Heart right ventricle (tissue), 16 donors: ENCODE results near the gene ABLIM2. TPM values are rescaled to one million over a fixed set of nuclear protein-coding genes. Genes with fewer than 3 reads are reported as not detected.

Experiments
- ATAC-seq, 8 donors: fragments of 200-7000 bp; cut with Tn5 transposase; one replicate each; pipeline ENCODE4 v1.9.1; 2020; ENCODE audit warnings: mild to moderate bottlenecking in 8 of 8, moderate library complexity in 8 of 8, moderate number of reproducible peaks in 1 of 8
- DNase-seq, 2 donors: peaks; one replicate each; pipeline ENCODE4 v3.0.0-alpha.2; 2020
- H3K27ac ChIP-seq, 10 donors: fragments of 200-600 bp; sonication (generic) in 2 of 10; one replicate each; pipeline versions ENCODE4 v1.5.0 to v1.8.0; 2020 to 2022; ENCODE audit warnings: mild to moderate bottlenecking in 3 of 10
- H3K27me3 ChIP-seq, 7 donors: fragments of 200-600 bp; one replicate each; pipeline ENCODE4 v1.8.0; 2021 to 2022; ENCODE audit warnings: mild to moderate bottlenecking in 2 of 7
- H3K36me3 ChIP-seq, 9 donors: fragments of 200-600 bp; sonication (generic) in 1 of 9; one replicate each; pipeline versions ENCODE4 v1.5.0 to v1.8.0; 2020 to 2022; ENCODE audit warnings: mild to moderate bottlenecking in 2 of 9
- H3K4me1 ChIP-seq, 9 donors: fragments of 200-600 bp; sonication (generic) in 1 of 9; one replicate each; pipeline versions ENCODE4 v1.5.0 to v1.8.0; 2020 to 2022; ENCODE audit warnings: mild to moderate bottlenecking in 4 of 9
- H3K4me3 ChIP-seq, 10 donors: fragments of 200-600 bp; sonication (generic) in 2 of 10; one replicate each; pipeline versions ENCODE4 v1.5.0 to v1.8.0; 2020 to 2022; ENCODE audit warnings: mild to moderate bottlenecking in 7 of 10, moderate library complexity in 2 of 10
- H3K9me3 ChIP-seq, 11 donors: fragments of 200-600 bp in 10 of 11; sonication (generic) in 2 of 11; one replicate each; pipeline versions ENCODE4 v1.5.0 to v1.8.0; 2013 to 2022; ENCODE audit warnings: mild to moderate bottlenecking in 2 of 11, control low read depth in 1 of 11, moderate library complexity in 1 of 11
- whole genome bisulfite sequencing, 2 donors: extraction: QIAGEN DNeasy Blood & Tissue Kit; methylation state at CpG; one replicate each; pipeline ENCODE4 v1.1.7; 2013; ENCODE audit warnings: inconsistent platforms in 1 of 2; 5-methylcytosine and 5-hydroxymethylcytosine counted together
- intact Hi-C, 10 donors: fragments of 100-400 bp; cut with DNase I; formaldehyde crosslinking; loops; one replicate each; pipeline versions ENCODE4 v1.11.1 to v1.14.2; 2022
- polyA plus RNA-seq, 2 donors: library from polyadenylated mRNA; stranded (reverse); fragments of 200-250 nt; gene quantifications; one replicate each; pipeline ENCODE4 v1.2.3, GENCODE V29; 2013
- total RNA-seq, 10 donors: library from RNA; stranded (reverse); fragmentation: NEBNext Ultra II Directional in 3 of 10; extraction: Animal tissue kit (Norgen Biotek cat#: 25700) in 3 of 10; gene quantifications; one replicate each; pipeline versions ENCODE4 v1.2.1 to v1.2.4, GENCODE V29; 2021 to 2023
- TF ChIP-seq, protein P1 (sequence below), 9 donors: fragments of 200-600 bp; sonication (generic) in 2 of 9; IDR thresholded peaks; one replicate each; pipeline versions ENCODE4 v1.5.0 to v1.8.0; 2021 to 2022; ENCODE audit warnings: antibody characterized with exemption in 9 of 9, mild to moderate bottlenecking in 5 of 9, moderate library complexity in 1 of 9
- donor health status: Arrhythmogenic right ventricular cardiomyopathy.
- donor health status: ischemic (EF 13 %, LVEDD 7.1; RV severe dilation, severe dysfunction).
- donor health status: healthy with polysubstance abuse.
- donor health status: DM: no; HTN: yes; CAD: no.
- donor health status: DM: no; HTN: no; CAD: no.
- donor health status: ischemic (EF 25% LVEDD 6.9; RV normal size, moderate dysfunction).
- donor health status: ischemic (EF 25% LVEDD 5.7; RV mildly dilated, moderate dysfunction).
- donor health status: healthy.
- donor health status: DM: yes; HTN: yes; CAD: no.
- donor health status: Ischemic cardiomyopathy.
- donor health status: ischemic (EF 35%, LVEDD 5.7; RV mildly dilated, moderate dysfunction).
- donor health status: nonischemic (EF 11% LVEDD 7.7; RV severe dilation, severe dysfunction).
- donor health status: DM: yes; HTN: yes; CAD: no.
- donor health status: PGD.
- donor health status: ischemic (EF 29% LVEDD 5.4; RV normal size, mild dysfunction).
- donor health status: nonischemic (EF 23%, LVEDD 6.1; RV moderate dilation, normal function).

The ABLIM2 gene
- total and polyA plus RNA-seq, 12 donors = 7.2 to 27.8 (median 17.6) TPM

DNA sequence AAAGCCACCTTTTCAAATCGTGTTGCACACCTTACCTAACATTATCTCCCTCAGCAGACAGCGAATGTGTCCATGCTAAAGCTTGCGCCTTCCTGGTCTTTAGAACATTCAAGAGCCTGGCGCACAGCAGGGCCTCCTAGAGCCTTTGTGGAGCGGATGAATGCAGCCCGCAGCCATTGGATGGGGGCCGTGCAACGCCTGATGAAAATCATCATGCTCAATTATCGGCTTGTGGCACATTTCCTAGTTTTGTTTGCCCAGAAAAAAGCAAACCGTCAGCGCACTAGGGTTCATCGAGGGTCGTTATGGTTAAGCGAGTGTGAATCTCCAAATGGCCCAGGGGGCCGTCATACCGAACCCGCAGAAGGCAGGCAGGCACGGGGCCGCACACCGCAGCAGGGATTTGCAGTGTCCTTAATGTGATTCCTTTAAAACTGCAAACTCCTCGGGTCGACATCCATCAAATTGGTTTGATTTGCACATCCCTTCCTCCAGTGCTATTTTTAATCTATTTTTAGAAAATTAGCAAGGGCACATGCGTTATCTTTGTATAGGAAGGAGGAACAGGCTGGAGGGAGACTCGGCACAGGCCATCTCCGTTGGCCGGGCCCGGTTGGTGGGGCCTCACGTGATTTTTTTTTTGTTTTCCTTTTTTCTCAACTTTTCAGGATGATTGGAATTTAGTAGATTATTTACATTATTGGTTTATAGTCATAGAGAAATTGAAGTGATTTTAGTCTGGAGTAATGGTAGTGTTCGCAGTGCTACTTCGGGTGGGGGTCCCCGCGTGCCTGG is 53.1 kb downstream of the ABLIM2 start:
- Histone ChIP-seq H3K9me3 (peaks cover 0 to 6% (median 0%) of the 10 kb centered on the region in 11 donors), H3K27me3 (no peaks in the 10 kb centered on the region), H3K36me3 (no peaks in the 10 kb centered on the region), H3K4me3 (no peak overlapping the region), H3K27ac (no peak overlapping the region), H3K4me1 (peaks cover 0 to 10% (median 6%) of the 10 kb centered on the region in 9 donors)
- DNase-seq (no peak), ATAC-seq (no peak)
- TF ChIP-seq, protein P1, sequence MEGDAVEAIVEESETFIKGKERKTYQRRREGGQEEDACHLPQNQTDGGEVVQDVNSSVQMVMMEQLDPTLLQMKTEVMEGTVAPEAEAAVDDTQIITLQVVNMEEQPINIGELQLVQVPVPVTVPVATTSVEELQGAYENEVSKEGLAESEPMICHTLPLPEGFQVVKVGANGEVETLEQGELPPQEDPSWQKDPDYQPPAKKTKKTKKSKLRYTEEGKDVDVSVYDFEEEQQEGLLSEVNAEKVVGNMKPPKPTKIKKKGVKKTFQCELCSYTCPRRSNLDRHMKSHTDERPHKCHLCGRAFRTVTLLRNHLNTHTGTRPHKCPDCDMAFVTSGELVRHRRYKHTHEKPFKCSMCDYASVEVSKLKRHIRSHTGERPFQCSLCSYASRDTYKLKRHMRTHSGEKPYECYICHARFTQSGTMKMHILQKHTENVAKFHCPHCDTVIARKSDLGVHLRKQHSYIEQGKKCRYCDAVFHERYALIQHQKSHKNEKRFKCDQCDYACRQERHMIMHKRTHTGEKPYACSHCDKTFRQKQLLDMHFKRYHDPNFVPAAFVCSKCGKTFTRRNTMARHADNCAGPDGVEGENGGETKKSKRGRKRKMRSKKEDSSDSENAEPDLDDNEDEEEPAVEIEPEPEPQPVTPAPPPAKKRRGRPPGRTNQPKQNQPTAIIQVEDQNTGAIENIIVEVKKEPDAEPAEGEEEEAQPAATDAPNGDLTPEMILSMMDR (IDR thresholded peaks at IDR 0.05) = no peak
- intact Hi-C loops = no loop called here
- WGBS, 2 donors = 85 to 90% methylated on average over 32 of the region's 32 CpGs

DNA sequence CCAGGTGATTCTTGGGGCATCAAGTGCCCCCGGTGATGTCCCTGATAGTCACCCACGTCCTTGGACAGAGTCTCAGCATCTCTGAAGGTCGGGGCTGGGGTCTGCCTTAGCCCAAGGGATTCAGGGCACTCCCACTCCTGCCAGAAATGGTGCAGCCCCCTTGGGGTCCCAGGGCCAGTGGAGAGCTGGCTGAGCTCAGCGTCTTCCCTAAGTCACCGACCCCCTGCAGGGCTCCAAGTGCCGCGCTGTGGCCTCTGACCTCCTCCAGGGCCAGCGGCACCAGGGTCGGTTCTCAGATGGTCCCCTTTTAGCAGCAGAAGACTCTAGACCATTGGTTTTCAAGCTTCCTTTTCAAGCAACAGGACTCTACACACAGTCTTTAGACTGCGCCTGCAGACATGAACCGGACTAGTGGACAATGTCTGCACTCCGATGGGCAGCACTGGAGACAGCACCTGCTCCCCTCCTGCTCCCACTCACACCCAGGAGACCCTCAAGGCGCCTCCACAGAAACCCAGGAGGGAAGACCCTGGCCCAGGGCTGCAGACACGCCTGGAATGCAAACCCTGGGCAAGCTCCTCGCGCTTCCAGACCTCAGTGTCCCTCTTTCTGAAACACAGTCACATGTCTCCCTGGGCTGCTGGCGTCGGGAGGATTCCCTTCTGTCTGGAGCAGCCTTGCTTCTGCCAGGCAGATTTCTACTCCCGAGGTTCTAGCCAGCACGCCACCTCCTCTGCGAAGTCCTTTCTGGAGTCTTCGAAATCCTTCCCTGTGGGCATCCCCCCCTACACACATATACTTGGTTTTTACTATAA is 53.9 kb downstream of the ABLIM2 start:
- 73 to 85% methylated on average over 22 of the region's 22 CpGs for WGBS, 2 donors
- no peak overlapping the region for H3K27ac ChIP-seq
- DNase-seq = no peak

DNA sequence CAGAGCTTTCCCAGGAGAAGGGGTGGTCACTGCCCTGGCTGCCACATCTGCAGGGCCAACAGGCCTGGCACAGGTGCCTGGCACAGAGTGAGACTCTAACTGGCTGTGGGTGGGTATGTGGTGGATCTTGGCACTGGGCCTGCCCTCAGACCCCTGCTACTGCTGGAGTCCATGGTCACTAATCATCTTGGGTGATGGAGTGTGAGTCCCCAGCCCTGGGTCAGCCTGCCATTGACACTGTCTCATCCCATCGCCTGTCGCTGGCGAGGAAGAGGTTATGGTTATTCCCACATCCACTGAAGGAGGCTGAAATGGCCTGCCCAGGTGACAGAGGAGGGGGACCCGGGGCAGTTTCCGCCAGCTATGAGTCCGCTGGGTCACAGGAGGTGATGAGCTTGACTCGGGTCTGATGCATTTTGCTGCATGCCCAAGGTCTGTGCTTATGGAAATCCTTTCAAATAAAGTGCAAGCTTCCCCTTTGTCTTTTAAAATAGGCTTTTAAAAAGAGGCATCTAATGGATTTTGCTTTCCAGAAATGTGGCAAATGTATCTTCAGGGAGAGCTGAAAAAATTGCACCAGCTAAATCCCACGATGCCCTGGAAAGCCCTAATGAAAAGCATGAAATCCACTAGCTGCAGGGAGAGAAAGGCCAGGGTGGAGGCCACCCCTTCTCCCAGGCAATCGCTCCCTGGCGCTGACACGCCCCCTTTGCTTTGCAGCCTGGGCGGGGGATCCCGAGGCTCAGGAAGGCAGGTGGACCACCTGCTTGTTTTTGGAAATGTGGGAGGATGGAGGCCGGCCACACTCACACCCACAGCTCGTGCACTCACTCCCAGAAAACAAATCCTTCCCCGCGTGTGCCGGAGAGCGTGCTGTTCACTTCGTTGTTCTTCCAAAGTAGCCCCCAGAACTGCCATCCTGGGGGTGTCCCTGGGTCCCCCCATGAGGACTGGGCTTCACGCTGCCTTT is 54.9 kb downstream of the ABLIM2 start:
- TF ChIP-seq, protein P1 (IDR thresholded peaks at IDR 0.05) = no peak
- DNase-seq (no peak), ATAC-seq (no peak)
- Histone ChIP-seq H3K27ac (no peak overlapping the region), H3K9me3 (peaks cover 0 to 6% (median 0%) of the 10 kb centered on the region in 11 donors), H3K36me3 (no peaks in the 10 kb centered on the region), H3K4me1 (peaks cover 0 to 24% (median 6%) of the 10 kb centered on the region in 9 donors), H3K27me3 (no peaks in the 10 kb centered on the region), H3K4me3 (no peak overlapping the region)
- WGBS, 2 donors = 74 to 81% methylated on average over 21 of the region's 21 CpGs
- intact Hi-C loops = no loop called here

More for the DNA sequence above, 53.9 kb downstream of the ABLIM2 start:
- intact Hi-C loops = no loop called here
- Histone ChIP-seq H3K36me3 (no peaks in the 10 kb centered on the region), H3K27me3 (no peaks in the 10 kb centered on the region), H3K4me1 (peaks cover 0 to 18% (median 6%) of the 10 kb centered on the region in 9 donors), H3K9me3 (peaks cover 0 to 6% (median 0%) of the 10 kb centered on the region in 11 donors), H3K4me3 (no peak overlapping the region)
- no peak for ATAC-seq
- TF ChIP-seq, protein P1 (IDR thresholded peaks at IDR 0.05) = no peak
